ACHN (cell line): Measurements from ENCODE around the gene PRKG1.

Experiments used
- DNase-seq: peaks from one replicate; pipeline ENCODE4 v3.0.0-alpha.2; 2015
- in situ Hi-C: cut with HindIII; loops from 2 replicates; pipeline ENCODE4 v1.10.0; 2017; ENCODE audit warnings: low sequenced_read_pairs, low pct_ligation_motif_present, low pct_unique_long_range_greater_than_20kb

The PRKG1 gene

DNA sequence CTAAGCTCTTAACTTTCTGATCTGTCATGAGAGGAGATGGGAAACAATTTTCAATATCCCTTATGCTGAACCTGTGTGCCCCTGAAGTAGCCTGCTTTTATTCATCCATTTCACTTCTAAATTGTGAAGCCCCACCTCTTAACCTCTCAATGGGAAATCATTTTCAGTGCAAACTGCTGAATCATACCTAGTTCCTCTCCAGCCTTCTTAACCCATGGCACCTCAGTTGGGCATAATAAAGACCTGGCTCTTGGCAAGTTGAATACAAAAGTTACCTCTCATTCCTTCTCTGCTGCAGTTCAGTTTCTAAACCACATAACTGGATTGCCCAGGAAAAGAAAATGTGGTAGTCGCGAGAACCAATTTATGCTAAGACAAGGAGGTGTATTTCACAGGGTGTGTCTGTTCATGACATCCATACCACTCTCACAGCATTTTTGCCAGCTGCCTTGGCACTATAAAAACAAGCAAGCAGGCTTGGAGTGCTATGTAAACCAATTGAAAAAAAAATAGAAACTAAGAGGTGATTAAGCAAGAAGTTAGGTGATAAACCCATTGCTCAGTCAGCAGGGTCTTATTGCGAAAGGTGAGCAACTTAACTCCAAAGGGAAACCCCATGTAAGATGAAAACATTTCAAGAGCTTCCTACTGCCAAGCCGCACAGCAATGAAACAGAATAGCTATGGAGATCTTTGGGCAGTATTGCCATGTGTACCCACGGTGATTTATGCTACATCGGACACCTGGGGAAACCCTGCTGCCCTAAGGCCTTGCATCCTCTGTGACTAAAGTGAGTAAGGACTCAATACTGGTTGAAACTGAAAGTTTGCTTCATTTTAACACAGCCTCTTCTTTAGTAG, 1182.8 kb downstream of the PRKG1 start:
- no peak for DNase-seq
- in situ Hi-C loops, result no loop called here

DNA sequence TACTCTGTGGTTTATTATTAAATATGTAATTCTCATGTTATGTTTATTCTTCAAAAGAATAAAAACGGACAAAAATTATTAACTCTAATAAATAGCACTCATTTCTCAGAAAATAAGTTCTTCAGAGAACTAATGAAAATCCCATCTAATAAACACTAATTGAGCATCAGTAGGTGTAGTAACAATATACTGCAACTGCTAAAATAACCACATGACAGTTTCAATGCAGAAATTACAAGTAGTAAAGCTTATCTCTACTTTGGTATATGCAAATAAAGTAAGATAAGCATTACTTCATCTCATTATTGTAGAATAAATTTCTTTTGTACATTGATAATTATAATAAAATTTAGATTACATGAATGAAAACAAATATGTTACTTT, 1183.4 kb downstream of the PRKG1 start:
- DNase-seq, result no peak
- in situ Hi-C loops, result no loop called here

DNA sequence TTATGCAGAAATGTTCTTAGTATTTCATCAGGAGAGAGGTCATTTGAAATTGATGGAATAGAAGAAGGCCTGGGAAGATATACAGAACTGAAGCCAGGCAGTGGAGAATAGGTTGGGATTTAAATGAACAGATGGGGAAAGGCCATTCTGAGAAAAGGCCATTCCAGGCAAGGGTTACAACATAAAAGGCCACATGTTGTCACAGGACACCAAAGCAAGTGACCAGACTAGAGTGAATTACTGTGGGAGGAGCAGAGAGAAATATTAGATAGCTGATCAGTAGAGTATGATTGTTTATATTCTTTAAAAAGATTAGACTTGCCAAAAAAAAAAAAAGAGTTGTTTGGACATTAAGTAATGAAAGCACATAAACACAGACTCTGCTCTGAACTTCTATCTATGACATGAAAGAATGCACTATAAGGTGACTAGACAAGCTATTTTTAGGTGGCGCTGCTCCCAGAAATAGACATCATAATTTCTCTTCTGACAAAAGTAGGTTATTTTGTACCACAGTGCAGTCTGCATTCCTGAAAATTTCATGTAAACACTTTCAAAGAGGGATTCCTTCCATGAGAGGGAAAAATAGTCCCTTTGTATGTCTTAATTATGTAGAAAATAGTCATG, 1184.6 kb downstream of the PRKG1 start:
- DNase-seq, result no peak

DNA sequence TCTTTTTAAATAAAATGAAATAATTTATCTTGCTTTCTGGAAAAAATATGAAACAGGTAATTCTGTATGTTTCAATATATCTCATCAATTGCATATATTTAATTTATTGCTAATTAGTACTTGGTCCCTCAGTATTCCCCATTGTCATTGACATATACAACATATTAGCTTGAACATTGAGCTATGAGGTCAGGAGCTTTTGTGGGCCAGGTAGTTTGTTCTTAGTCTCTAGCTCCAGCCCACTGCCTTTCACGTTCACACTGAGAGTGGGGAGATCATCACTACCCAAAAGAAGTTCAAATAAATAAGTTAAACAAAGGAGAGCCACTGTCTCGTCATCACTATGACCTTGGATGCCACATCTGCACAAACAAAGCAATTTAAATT, 1185.1 kb downstream of the PRKG1 start:
- in situ Hi-C loops, result no loop called here
- no peak for DNase-seq

More for the DNA sequence above, 1184.6 kb downstream of the PRKG1 start:
- in situ Hi-C loops, result no loop called here

DNA sequence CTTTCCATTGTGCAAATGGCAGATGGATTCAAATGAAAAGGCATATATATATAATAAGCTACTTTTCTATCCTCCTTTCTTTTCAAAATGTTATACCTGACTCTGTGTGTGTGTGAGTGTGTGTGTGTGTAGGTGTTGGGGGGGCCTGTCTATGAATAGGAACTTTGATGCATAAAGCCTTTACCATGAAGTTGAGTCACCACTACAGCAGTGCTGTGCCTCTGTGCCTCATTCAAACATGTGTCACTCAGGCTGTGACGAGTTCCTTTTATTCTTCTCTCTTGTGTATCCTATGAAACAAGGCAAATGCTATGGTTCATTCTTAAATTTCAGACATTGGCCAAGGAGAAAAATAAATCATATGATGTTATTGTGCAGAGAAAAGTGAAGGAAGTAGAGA, 1187.1 kb downstream of the PRKG1 start:
- in situ Hi-C loops, result no loop called here
- DNase-seq, result no peak

DNA sequence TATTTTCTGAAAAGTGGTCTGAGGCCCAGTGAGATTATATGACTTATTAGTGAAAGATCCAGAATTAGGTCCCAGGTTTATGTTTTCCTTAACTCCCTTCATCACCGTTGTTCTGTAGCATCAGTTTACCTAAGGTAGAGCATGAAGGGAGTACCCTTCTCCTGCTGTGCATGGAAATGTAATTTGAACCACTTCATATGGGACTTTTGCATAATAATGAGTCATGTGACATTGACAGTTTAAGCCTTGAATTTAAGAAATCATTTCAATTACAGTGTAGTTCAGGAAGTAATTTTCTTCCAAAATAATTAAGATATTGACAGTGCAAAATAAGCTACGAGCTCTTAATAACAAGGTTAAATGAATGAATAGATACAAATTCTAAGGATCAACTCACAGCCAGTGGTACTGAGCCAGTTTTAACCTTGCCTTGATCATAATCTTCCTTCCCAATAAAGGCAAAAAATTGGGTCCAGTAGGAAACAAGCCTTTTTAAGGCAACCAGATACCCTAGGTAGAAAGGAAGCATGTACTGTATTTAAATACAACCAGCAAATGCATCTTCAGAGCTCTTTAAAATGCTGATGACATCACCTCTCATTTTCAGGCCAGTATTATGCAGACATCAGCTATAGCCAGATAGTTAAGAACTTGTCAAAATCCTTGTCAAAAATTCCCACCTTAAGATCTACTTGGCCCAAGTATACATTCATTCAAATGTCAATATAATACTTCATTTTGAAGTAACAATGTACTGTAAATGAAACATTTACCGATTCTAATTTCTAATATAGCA, 1191.0 kb downstream of the PRKG1 start:
- no peak for DNase-seq
- in situ Hi-C loops, result no loop called here

DNA sequence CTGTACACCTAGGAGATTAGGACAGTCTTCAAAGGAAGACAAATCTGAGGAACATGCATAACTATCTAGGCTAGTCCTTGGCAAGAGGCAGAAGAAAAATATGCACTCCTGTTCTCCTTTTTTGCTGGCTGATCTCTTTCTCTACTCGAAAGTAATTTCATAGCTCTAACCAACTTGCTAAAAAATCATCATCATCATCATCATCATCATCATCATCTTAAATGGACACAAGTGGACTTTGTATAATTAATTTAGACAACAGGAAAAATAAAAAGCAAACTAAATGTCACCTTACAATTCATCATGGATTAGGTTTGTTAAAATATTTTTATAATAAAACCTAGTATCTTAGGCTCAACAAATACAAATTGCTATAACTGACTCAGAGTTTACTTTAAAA, 1192.6 kb downstream of the PRKG1 start:
- in situ Hi-C loops, result no loop called here
- no peak for DNase-seq

DNA sequence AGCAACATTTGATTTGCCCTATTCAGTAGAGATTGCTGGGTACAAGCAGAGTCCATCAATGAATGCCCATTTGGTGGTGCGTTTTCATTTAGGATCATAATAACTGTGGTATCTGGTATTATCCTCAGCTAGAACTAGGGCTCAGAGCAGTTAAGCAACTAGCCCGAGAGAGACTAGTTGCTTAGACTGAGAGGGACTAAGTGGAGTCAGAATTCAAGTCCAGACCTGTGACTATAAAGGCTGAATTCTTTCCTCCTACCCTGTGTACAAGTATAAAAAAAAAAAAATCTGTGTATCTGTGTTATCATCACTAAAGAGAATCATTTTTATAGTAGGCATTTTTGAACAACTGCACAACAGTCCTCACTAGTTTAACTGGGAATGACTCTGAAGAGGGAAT, 1194.5 kb downstream of the PRKG1 start:
- in situ Hi-C loops, result no loop called here

DNA sequence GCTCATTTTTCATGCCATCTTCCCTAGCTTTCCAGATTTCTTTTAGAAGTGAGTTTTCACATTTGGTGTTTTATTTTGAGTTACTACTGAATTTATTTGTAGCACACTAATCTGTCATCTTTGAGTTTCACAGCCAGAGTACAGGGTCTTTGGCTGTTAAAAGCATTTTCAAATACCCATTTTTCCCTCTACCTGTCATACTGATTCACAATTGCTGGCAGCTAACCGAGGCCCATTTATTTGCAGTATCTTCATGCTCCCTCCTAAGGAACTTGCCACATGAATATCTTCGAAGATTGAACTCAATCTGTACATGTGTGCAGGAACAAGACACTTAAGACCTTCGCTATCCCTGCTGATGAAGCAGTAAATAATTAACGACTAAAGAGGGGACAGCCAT, 1194.9 kb downstream of the PRKG1 start:
- no peak for DNase-seq
- in situ Hi-C loops, result no loop called here

More for the DNA sequence above, 1194.5 kb downstream of the PRKG1 start:
- no peak for DNase-seq

DNA sequence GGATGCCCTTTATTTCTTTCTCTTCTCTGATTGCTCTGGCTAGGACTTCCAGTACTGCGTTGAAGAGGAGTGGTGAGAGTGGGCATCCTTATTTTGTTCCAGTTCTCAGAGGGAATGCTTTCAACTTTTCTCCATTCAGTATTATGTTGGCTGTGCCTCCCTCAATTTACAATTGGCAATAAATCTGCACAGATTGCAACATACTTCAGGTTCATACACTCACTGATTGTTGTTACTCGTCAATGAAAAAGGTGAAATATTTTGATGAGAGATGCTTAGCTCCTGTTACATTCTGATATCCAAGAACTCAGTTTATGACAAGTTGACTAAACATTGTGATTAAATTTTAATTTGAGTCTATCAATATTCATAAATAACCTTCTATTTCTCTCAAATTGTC, 1201.9 kb downstream of the PRKG1 start:
- no peak for DNase-seq
- in situ Hi-C loops, result no loop called here

DNA sequence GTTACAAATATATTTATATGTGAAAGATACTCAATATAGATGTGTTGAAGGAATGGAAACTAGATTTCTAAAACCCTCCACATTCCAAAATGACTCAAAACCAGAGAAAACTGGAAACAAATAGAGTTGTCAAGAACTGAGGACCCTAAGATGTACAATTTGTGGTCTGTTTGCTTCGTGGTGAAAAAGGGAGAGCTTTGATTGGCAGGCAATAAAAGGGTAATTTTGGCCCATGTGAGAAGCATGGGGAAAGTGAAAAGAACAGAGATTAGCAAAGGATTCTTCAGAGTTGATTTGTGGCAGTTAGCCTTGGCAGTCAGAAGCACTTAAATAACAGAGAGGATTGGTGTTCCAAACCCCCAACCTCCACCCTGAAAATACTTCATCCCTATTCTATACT, 1202.7 kb downstream of the PRKG1 start:
- no peak for DNase-seq
- in situ Hi-C loops, result no loop called here

DNA sequence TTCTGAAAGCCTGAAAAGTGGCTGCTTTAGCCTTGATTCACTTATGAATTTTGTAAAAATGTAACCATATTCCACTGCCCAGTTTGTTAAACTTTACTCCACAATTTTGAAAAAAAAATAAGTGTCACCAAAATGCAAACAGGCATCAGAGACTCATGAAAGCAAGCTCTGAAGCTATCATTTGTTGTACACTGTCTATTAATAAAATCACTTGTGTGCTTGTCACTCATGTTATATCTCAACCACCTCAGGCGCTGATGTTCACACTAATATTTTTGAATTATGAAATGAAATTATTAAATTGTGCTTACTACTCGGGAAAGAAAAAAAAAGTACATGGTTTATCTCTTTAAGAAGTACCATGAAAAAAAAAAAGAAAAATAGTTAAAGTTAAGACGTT, 1205.3 kb downstream of the PRKG1 start:
- in situ Hi-C loops, result no loop called here
- no peak for DNase-seq

DNA sequence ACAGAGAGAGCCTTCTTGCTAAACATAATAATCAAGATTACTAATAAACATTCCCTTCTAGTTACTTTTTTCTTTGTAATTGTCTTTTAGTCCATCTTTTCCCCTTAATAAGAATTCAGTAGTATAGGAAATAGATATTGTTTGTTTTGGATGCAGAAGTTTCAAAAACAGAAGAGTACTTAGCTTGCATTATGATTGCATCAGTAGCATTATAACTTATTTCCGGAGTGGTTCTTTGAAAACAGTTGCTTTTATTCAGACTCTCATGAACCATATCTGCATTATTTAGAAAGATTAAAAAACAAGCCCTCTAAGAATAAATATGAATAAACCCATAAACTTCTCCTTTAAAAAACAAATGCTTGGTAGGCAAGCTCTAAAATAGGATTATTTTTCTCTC, 1205.8 kb downstream of the PRKG1 start:
- DNase-seq, result no peak
- in situ Hi-C loops, result no loop called here

DNA sequence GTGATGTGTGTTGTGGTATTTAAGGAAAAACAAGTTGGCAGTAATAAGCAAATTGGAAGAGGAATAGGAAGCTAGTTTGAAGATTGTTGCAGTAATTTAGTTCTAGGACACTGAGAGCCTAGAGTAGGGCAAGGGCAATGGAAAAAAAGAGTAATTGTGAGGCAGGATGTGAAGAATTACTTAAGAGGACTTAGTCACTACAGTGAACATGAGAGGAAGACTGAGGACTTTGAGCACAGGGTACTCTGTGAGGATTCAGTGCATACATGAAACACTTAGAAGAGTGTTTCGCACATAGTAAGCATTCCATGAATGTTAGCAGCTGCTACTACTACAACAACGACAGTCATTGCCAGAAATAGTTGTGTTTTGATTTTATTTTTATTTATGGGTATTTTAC, 1208.9 kb downstream of the PRKG1 start:
- DNase-seq, result no peak
- in situ Hi-C loops, result no loop called here

DNA sequence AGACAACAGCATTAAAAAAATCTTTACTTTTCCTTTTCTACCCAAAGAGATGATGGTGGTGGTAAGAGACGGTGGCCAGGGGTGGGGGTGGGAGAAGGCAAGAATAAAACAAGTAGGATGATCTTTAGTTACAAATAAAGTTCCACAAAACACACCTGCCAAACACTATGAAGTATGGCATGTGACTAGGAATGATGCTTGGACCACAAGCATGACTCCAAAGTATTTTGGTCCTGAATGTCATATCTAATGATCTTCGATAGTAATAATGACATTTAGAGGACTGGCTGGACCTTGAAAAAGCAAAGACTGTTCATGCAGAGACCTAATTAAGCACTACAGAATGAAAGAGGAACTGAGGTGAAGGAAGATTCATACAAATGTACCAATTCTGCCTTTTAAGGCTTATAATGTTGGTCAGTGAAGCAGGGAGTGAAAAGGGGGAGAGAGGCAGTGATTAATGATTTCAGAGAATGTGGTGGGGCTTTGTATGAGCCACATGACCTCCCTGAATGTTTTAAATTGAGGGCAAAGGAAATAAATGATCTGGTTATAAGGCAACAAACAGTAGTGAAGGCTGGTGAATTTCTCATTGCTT, 1210.2 kb downstream of the PRKG1 start:
- no peak for DNase-seq
- in situ Hi-C loops, result no loop called here

DNA sequence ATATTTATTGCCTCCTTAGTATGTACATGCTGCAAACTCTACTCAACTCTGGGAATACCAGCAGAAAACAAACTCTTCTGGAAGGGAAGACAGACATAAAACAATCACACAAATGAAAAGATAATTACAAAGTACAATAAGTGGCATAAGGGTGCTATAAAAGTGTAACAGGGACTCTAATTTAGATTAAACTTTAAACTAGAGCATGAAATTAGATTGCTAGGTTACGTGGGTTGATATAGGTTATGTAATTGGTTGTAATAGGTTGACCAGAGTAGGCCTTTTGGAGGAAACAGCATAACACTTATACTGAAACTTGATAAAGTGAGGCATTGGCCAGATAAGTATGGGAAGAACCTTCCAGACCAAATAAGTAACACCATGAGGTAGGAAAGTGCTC, 1213.6 kb downstream of the PRKG1 start:
- no peak for DNase-seq
- in situ Hi-C loops, result no loop called here

DNA sequence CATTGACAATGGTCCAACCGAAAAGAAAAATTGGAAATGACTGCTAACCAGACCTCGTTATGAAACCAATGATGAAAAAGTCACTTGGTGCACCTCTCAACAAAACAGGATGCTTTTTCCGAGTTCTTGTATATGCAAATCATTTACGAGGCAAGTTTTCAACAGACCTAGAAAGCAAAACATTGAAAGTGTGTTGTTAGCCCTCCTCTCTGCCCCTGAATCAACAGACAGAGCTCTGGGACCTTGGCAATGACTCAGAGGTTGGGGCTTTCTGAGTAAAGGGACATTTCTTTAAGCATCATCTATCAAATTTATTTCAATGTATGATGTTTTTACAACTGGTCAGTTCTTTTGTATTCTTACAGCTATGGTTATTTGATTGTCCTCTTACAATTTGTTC, 1223.5 kb downstream of the PRKG1 start:
- in situ Hi-C loops, result no loop called here
- no peak for DNase-seq

DNA sequence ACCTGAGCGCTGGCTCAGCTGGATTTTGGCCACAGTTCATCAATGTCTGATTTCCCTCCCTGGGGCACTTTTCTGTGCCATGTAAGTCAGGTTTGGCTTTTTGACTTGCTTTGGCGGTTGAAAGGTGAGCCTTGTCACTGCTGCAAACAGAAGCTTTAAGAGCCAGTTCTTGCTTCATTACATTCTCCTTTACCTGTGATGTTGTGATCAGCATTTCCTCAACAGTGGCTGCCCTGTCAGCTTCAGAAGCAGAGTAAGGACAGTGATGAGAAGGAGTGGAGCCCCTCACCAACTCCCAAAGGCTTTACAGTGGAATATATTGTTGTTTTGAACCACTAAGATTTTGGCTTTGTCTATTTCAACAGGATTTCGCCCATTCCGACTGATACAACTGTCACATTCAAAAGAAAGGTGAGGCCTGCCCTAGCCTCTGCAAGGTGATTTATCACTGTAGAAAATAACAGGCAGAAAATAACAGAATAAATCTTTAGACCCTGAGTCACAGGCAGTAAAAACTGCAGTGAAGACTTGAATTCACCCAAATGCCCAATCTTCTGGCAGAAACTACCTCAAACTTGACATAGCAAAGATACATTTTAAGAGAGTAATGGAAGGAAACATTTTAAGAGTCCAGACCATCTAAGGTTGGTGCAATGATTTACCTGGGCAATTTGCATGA, 1226.5 kb downstream of the PRKG1 start:
- in situ Hi-C loops, result loop anchor here (25.0 kb wide), 1 partner anchor 262 kb away; no protein-coding TSS in a partner anchor
- DNase-seq, result no peak
